ENCODE measurements around the gene EOGT. TPM values are rescaled to one million over a fixed set of nuclear protein-coding genes. Genes with fewer than 3 reads are reported as not detected.

The EOGT gene
- total RNA-seq, 1 experiment from 2014 or later, result 20.1 TPM

DNA sequence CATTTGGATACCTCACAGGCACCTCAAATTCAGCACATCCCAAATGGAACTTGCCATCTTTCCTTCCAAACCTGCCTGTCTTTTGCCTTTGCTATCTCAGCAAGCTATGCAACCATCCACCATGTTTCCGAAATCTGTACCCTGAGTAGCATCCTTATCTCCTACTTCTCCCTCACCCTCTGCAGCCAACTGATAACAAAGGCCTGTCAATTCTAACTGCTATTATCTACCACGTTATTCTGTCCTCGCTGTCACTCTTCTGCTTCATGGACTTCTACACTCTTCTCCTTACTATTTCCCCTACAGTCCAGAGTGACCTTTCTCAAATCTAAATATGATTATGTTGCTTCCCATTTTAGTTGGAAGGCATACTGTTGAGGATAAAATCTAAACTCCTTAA is 55.6 kb downstream of the EOGT start (continued):
- TF ChIP-seq, protein P1, sequence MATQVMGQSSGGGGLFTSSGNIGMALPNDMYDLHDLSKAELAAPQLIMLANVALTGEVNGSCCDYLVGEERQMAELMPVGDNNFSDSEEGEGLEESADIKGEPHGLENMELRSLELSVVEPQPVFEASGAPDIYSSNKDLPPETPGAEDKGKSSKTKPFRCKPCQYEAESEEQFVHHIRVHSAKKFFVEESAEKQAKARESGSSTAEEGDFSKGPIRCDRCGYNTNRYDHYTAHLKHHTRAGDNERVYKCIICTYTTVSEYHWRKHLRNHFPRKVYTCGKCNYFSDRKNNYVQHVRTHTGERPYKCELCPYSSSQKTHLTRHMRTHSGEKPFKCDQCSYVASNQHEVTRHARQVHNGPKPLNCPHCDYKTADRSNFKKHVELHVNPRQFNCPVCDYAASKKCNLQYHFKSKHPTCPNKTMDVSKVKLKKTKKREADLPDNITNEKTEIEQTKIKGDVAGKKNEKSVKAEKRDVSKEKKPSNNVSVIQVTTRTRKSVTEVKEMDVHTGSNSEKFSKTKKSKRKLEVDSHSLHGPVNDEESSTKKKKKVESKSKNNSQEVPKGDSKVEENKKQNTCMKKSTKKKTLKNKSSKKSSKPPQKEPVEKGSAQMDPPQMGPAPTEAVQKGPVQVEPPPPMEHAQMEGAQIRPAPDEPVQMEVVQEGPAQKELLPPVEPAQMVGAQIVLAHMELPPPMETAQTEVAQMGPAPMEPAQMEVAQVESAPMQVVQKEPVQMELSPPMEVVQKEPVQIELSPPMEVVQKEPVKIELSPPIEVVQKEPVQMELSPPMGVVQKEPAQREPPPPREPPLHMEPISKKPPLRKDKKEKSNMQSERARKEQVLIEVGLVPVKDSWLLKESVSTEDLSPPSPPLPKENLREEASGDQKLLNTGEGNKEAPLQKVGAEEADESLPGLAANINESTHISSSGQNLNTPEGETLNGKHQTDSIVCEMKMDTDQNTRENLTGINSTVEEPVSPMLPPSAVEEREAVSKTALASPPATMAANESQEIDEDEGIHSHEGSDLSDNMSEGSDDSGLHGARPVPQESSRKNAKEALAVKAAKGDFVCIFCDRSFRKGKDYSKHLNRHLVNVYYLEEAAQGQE (IDR thresholded peaks at IDR 0.05; ENCODE audit: low read depth), result no peak
- TF ChIP-seq SRF (IDR thresholded peaks at IDR 0.05; ENCODE audit: low read depth) (no peak), POLR2A (IDR thresholded peaks at IDR 0.05; ENCODE audit: borderline replicate concordance, extremely low read depth, insufficient read depth, insufficient read length) (no peak), ZNF274 (IDR thresholded peaks at IDR 0.05; ENCODE audit: low read depth, low read length) (no peak), EZH2phosphoT487 (IDR thresholded peaks at IDR 0.05; ENCODE audit: borderline replicate concordance) (no peak)

DNA sequence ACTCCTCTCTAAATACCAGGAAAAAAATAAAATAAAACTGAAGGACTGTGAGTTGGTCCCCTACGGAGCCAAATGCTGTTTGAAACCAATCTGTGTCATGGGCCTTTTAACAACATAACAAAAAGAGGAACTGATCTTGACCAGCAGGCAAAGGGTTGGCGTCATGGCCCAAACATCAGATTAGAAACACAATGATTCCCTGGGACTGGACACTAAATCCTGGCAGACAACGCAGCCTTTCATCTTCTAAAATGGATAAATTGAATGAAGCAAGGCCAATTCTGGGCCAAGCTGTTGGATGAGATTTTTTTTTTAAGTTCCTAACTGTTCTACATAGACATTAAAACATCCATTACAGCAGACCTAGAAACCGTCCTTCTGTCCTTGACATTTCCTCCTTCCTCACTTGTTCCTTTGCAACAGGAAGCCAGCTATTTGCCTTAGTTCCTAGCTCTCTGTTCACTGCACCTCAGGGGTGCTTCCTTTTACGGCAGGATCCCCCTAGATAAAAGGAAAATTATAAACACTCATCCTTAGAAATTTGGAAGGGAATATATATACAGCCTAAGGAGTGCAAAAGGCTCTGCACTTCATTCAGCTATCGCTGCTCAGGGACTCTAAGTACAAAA is 59.6 kb downstream of the EOGT start:
- Histone ChIP-seq H3K27me3 (ENCODE audit: insufficient read depth, low read length) (peaks cover 65% of the 10 kb centered on the region), H3K27ac (ENCODE audit: low read depth, low read length) (no peak overlapping the region), H3K4me2 (ENCODE audit: low read length) (no peak overlapping the region), H3K9me2 (ENCODE audit: insufficient read depth) (no peaks in the 10 kb centered on the region), H4K20me1 (ENCODE audit: insufficient read depth) (no peaks in the 10 kb centered on the region), H3K9ac (ENCODE audit: low read length) (no peak overlapping the region), H3K9me3 (ENCODE audit: control insufficient read depth in 1 of 2, insufficient read depth in 1 of 2, low read depth in 1 of 2, low read length in 2 of 2) (no peaks in the 10 kb centered on the region), H3K36me3 (ENCODE audit: control insufficient read depth in 1 of 2, insufficient read depth in 2 of 2, low read length in 2 of 2) (no peaks in the 10 kb centered on the region), H3K79me2 (ENCODE audit: insufficient read depth, low read length) (no peaks in the 10 kb centered on the region), H3K4me3 (replicated peaks in 1 of 2; ENCODE audit: low read depth in 1 of 2, low read length in 2 of 2) (no peak overlapping the region), H3K4me1 (ENCODE audit: control insufficient read depth in 1 of 2, insufficient read depth in 2 of 2, low read length in 2 of 2) (no peaks in the 10 kb centered on the region), H2AFZ (ENCODE audit: low read depth, low read length, poor library complexity, severe bottlenecking) (no peak overlapping the region)
- ATAC-seq (no peak), DNase-seq (ENCODE audit: low read depth, low spot score) (no peak)
- intact Hi-C loops (cut with micrococcal nuclease), result no loop called here
- TF ChIP-seq SP1 (IDR thresholded peaks at IDR 0.05; ENCODE audit: low read depth) (no peak), RAD21 (IDR thresholded peaks at IDR 0.05; ENCODE audit: low read depth) (no peak), EZH2 (IDR thresholded peaks at IDR 0.05) (no peak), POLR2A (IDR thresholded peaks at IDR 0.05; ENCODE audit: borderline replicate concordance, extremely low read depth, insufficient read depth, insufficient read length) (no peak)
- TF ChIP-seq, protein P2, sequence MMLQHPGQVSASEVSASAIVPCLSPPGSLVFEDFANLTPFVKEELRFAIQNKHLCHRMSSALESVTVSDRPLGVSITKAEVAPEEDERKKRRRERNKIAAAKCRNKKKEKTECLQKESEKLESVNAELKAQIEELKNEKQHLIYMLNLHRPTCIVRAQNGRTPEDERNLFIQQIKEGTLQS (IDR thresholded peaks at IDR 0.05), result no peak
- no TSS peak for BruUV-seq (replicated peaks)
- POLR2A ChIA-PET, result no interaction called here
- CTCF ChIA-PET, result no interaction called here
- RAD21 ChIA-PET (ENCODE audit: low non-redundant PET in 1 of 2, low total read pairs in 2 of 2, uncharacterized antibody in 2 of 2, unreplicated experiment in 2 of 2), result no interaction called here

Data from HCT116 (cell line).